IMR-90 (cell line): ENCODE data around the gene BRCA1. TPM values are rescaled to one million over a fixed set of nuclear protein-coding genes. Genes with fewer than 3 reads are reported as not detected.

ENCODE experiments used
- ATAC-seq: fragments of 200-7000 bp; cut with Tn5 transposase; 2 replicates; pipeline ENCODE4 v1.9.1; 2020; ENCODE audit warnings: low read depth, mild to moderate bottlenecking, moderate library complexity
- BruUV-seq: library from RNA; stranded (reverse); fragments of 400-500 nt; replicated peaks from 2 replicates; lab custom pipeline; 2021; lab: Mats Ljungman, UMichigan
- CTCF ChIA-PET: fragments of 300-600 bp; formaldehyde crosslinking; extraction: SDS; loops from one replicate; lab custom pipeline; 2021; ENCODE audit warnings: antibody characterized with exemption; lab: Yijun Ruan, JAX
- POLR2A ChIA-PET: fragments of 300-600 bp; sonication (Branson Sonifier 250); formaldehyde crosslinking; loops from one replicate; lab custom pipeline; 2022; ENCODE audit warnings: antibody characterized with exemption; ENCODE audit not compliant: unreplicated experiment; lab: Charles Lee
- DNase-seq: peaks from one replicate; pipeline ENCODE4 v3.0.0; 2013
- H2AFZ ChIP-seq: replicated peaks from 2 replicates; pipeline ENCODE3; 2013; ENCODE audit warnings: low read length, mild to moderate bottlenecking; ENCODE audit not compliant: poor library complexity
- H2AK5ac ChIP-seq: 2 replicates; pipeline ENCODE4 v1.6.1; 2013; ENCODE audit warnings: low read depth, low read length, inconsistent platforms
- H2AK9ac ChIP-seq: replicated peaks from 2 replicates; pipeline ENCODE3; 2013; ENCODE audit warnings: mild to moderate bottlenecking, low read depth, low read length, moderate library complexity; ENCODE audit not compliant: poor library complexity
- H2BK120ac ChIP-seq: 2 replicates; pipeline ENCODE4 v1.6.1; 2013; ENCODE audit warnings: low read depth, low read length, inconsistent platforms
- H2BK15ac ChIP-seq: 3 replicates; pipeline ENCODE4 v1.6.1; 2013; ENCODE audit warnings: low read depth, low read length, inconsistent platforms
- H2BK20ac ChIP-seq: 2 replicates; pipeline ENCODE4 v1.6.1; 2013; ENCODE audit warnings: low read depth, mild to moderate bottlenecking, inconsistent platforms, low read length, moderate library complexity
- H2BK5ac ChIP-seq: 2 replicates; pipeline ENCODE4 v1.6.1; 2013; ENCODE audit warnings: mild to moderate bottlenecking, low read depth, low read length, inconsistent platforms; ENCODE audit not compliant: poor library complexity, severe bottlenecking
- H3K14ac ChIP-seq: replicated peaks from 2 replicates; pipeline ENCODE4 v1.6.1; 2013; ENCODE audit warnings: low read depth, low read length, inconsistent platforms
- H3K18ac ChIP-seq: 2 replicates; pipeline ENCODE4 v1.6.1; 2013; ENCODE audit warnings: low read depth, low read length, control low read depth
- H3K23ac ChIP-seq: 2 replicates; pipeline ENCODE4 v1.6.1; 2013; ENCODE audit warnings: low read depth, low read length, inconsistent platforms
- H3K27ac ChIP-seq: 2 replicates; pipeline ENCODE4 v1.5.1; 2013; ENCODE audit warnings: mild to moderate bottlenecking, control low read depth, low read length; ENCODE audit not compliant: insufficient read depth
- H3K27me3 ChIP-seq: 2 replicates; pipeline ENCODE4 v1.6.1; 2013; ENCODE audit warnings: low read length; ENCODE audit not compliant: control insufficient read depth, insufficient read depth
- H3K36me3 ChIP-seq: 2 replicates; pipeline ENCODE4 v1.6.1; 2013; ENCODE audit warnings: low read length, mixed read lengths; ENCODE audit not compliant: control insufficient read depth, insufficient read depth
- H3K4ac ChIP-seq: 2 replicates; pipeline ENCODE4 v1.6.1; 2013; ENCODE audit warnings: low read depth, low read length, inconsistent platforms
- H3K4me1 ChIP-seq: 2 replicates; pipeline ENCODE4 v1.6.1; 2013; ENCODE audit warnings: low read length, mixed read lengths; ENCODE audit not compliant: control insufficient read depth, insufficient read depth
- H3K4me2 ChIP-seq: 2 replicates; pipeline ENCODE4 v1.6.1; 2013; ENCODE audit warnings: low read depth, mild to moderate bottlenecking, control low read depth, low read length, moderate library complexity
- H3K4me3 ChIP-seq: 2 replicates; pipeline ENCODE4 v1.5.1; 2013; ENCODE audit warnings: low read depth, mild to moderate bottlenecking, control low read depth, low read length, moderate library complexity; ENCODE audit not compliant: insufficient read depth
- H3K56ac ChIP-seq: 2 replicates; pipeline ENCODE4 v1.6.1; 2013; ENCODE audit warnings: low read length, inconsistent platforms; ENCODE audit not compliant: insufficient read depth; ENCODE audit errors: extremely low read depth
- H3K79me1 ChIP-seq, 2 experiments: 2 replicates each; pipeline ENCODE4 v1.6.1; 2013; ENCODE audit warnings: low read length in 2 of 2, inconsistent platforms in 1 of 2, low read depth in 1 of 2
- H3K9ac ChIP-seq: 2 replicates; pipeline ENCODE4 v1.6.1; 2013; ENCODE audit warnings: low read depth, low read length, control low read depth
- H3K9me1 ChIP-seq: 2 replicates; pipeline ENCODE4 v1.6.1; 2013; ENCODE audit warnings: low read length, inconsistent platforms; ENCODE audit not compliant: insufficient read depth
- H3K9me3 ChIP-seq: 2 replicates; pipeline ENCODE4 v1.6.1; 2013; ENCODE audit warnings: low read length; ENCODE audit not compliant: control insufficient read depth, insufficient read depth
- H4K20me1 ChIP-seq: 2 replicates; pipeline ENCODE4 v1.6.1; 2013; ENCODE audit warnings: low read length, inconsistent platforms; ENCODE audit not compliant: insufficient read depth
- H4K5ac ChIP-seq: 2 replicates; pipeline ENCODE4 v1.6.1; 2013; ENCODE audit warnings: mild to moderate bottlenecking, low read depth, low read length, control low read depth
- H4K8ac ChIP-seq, 2 experiments: 2 replicates each; pipeline ENCODE4 v1.6.1; 2013; ENCODE audit warnings: low read depth in 2 of 2, low read length in 2 of 2, control low read depth in 1 of 2, inconsistent platforms in 1 of 2
- H4K91ac ChIP-seq: 2 replicates; pipeline ENCODE4 v1.6.1; 2013; ENCODE audit warnings: low read depth, low read length, inconsistent platforms; ENCODE audit not compliant: insufficient read depth
- BHLHE40 ChIP-seq: fragments of 150-350 bp; IDR thresholded peaks from 2 replicates; pipeline ENCODE4 v1.6.1; 2016; ENCODE audit warnings: mild to moderate bottlenecking, low read depth, low read length
- CEBPB ChIP-seq: IDR thresholded peaks from 2 replicates; pipeline ENCODE4 v1.6.1; 2012; ENCODE audit warnings: low read depth, low read length, improper control_type of control experiment
- CHD1 ChIP-seq: IDR thresholded peaks from 2 replicates; pipeline ENCODE4 v1.6.1; 2012; ENCODE audit warnings: low read depth, low read length, improper control_type of control experiment
- FOS ChIP-seq: fragments of 150-350 bp; IDR thresholded peaks from 2 replicates; pipeline ENCODE4 v1.6.1; 2016; ENCODE audit warnings: low read depth, low read length
- MAFK ChIP-seq: IDR thresholded peaks from 2 replicates; pipeline ENCODE4 v1.6.1; 2012; ENCODE audit warnings: low read depth, low read length, improper control_type of control experiment
- MAZ ChIP-seq: IDR thresholded peaks from 2 replicates; pipeline ENCODE4 v1.6.1; 2012; ENCODE audit warnings: low read depth, mild to moderate bottlenecking, low read length, improper control_type of control experiment, moderate library complexity, borderline replicate concordance
- MXI1 ChIP-seq: IDR thresholded peaks from 2 replicates; pipeline ENCODE4 v1.6.1; 2012; ENCODE audit warnings: low read depth, mild to moderate bottlenecking, low read length, moderate library complexity, borderline replicate concordance
- NFE2L2 ChIP-seq: fragments of 150-350 bp; IDR thresholded peaks from 2 replicates; pipeline ENCODE4 v1.6.1; 2016; ENCODE audit warnings: low read depth, mild to moderate bottlenecking, low read length
- POLR2A ChIP-seq: IDR thresholded peaks from 2 replicates; pipeline ENCODE4 v1.6.1; 2012; ENCODE audit warnings: mild to moderate bottlenecking, low read depth, low read length
- RAD21 ChIP-seq: IDR thresholded peaks from 2 replicates; pipeline ENCODE4 v1.6.1; 2012; ENCODE audit warnings: low read length, improper control_type of control experiment
- RCOR1 ChIP-seq: IDR thresholded peaks from 2 replicates; pipeline ENCODE4 v1.6.1; 2012; ENCODE audit warnings: mild to moderate bottlenecking, low read length, improper control_type of control experiment; ENCODE audit not compliant: insufficient replicate concordance
- RFX5 ChIP-seq: IDR thresholded peaks from 2 replicates; pipeline ENCODE4 v1.8.0; 2012; ENCODE audit warnings: low read depth, mild to moderate bottlenecking, low read length, moderate library complexity
- SMC3 ChIP-seq: fragments of 150-350 bp; IDR thresholded peaks from 2 replicates; pipeline ENCODE4 v1.6.1; 2016; ENCODE audit warnings: low read depth, mild to moderate bottlenecking, antibody characterized with exemption, low read length, moderate library complexity
- whole genome bisulfite sequencing, 2 experiments: methylation state at CpG; one replicate each; pipeline versions ENCODE4 v1.1.5 to v1.1.7; 2013; ENCODE audit warnings: missing lambda C conversion rate in 2 of 2; ENCODE audit not compliant: insufficient read length in 1 of 2; ENCODE audit errors: extremely low coverage in 2 of 2; 5-methylcytosine and 5-hydroxymethylcytosine counted together
- dilution Hi-C: fragments of 300-500 bp; cut with HindIII; formaldehyde crosslinking; loops from one replicate; pipeline ENCODE4 v1.14.3; 2018; ENCODE audit warnings: low sequenced_read_pairs; ENCODE audit not compliant: unreplicated experiment
- in situ Hi-C: fragments of 300-500 bp; cut with MboI; formaldehyde crosslinking; loops from 3 replicates; pipeline ENCODE4 v1.14.3; 2019; ENCODE audit warnings: low sequenced_read_pairs, inconsistent platforms, mixed read lengths
- intact Hi-C: fragments of 100-400 bp; cut with micrococcal nuclease; formaldehyde crosslinking; loops from 2 replicates; pipeline ENCODE4 v1.10.0; 2022
- polyA plus RNA-seq, 3 experiments: library from polyadenylated mRNA; depleted of rRNA; stranded (reverse); fragments of >200 nt; gene quantifications; 2 replicates each; pipeline ENCODE4 v1.2.3, GENCODE V29; 2012; ENCODE audit warnings: low replicate concordance in 1 of 3
- total RNA-seq: library from RNA; depleted of rRNA; stranded (reverse); fragments of >200 nt; gene quantifications from 2 replicates; pipeline ENCODE4 v1.2.3, GENCODE V29; 2012
- TF ChIP-seq, protein P1 (sequence below): fragments of 150-350 bp; IDR thresholded peaks from 2 replicates; pipeline ENCODE4 v1.6.1; 2016; ENCODE audit warnings: low read depth, mild to moderate bottlenecking, low read length, moderate library complexity, borderline replicate concordance
- TF ChIP-seq, protein P2 (sequence below): conservative IDR thresholded peaks from 2 replicates; pipeline ENCODE4 v1.5.1; 2012; ENCODE audit warnings: mild to moderate bottlenecking, low read depth, low read length, improper control_type of control experiment
- TF ChIP-seq, protein P3 (sequence below): fragments of 150-350 bp; IDR thresholded peaks from 2 replicates; pipeline ENCODE4 v1.6.1; 2017; ENCODE audit warnings: mild to moderate bottlenecking, antibody characterized with exemption, low read length, low read depth

The BRCA1 gene
- total and polyA plus RNA-seq, 2 of the 4 experiments (the other 2 are of a cell fraction), result 8.3 to 17.7 TPM

DNA sequence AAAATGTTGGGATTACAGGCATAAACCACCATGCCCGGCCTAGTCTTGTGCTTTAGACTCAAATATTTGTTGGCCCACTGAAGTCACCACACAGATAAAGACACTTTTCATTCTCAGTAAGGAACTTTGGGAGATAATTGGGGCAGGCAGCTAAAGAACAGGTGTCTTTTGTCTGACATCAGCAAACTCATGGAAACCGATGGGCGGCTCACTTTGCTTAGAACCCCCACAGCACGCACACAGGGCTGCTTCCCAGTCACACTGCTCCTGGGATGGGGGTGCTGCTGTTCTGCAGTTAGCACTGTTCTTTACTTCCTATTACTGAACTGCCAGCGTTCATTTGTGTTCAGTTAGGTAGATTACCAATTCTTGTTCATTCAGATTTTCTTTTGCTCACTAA is 18.0 kb upstream of the BRCA1 start:
- H3K27me3 ChIP-seq, result no peaks in the 10 kb centered on the region
- DNase-seq, result no peak
- no peak overlapping the region for H4K91ac ChIP-seq
- H2AK5ac ChIP-seq, result no peak overlapping the region
- H3K79me1 ChIP-seq, result 0 out of 4 replicates have a peak, but pooled peaks cover 0 to 4% of the 10 kb centered on the region in 2 experiments
- no peak overlapping the region for H3K23ac ChIP-seq
- no peak for ATAC-seq
- CTCF ChIA-PET, result no interaction called here
- H3K9ac ChIP-seq, result no peak overlapping the region
- no peak overlapping the region for H3K4ac ChIP-seq
- in situ Hi-C loops, result no loop called here
- dilution Hi-C loops, result no loop called here
- H3K18ac ChIP-seq, result no peak overlapping the region
- H2BK20ac ChIP-seq, result no peak overlapping the region
- BruUV-seq, result no TSS peak
- TF ChIP-seq FOS (no peak), MAFK (no peak), NFE2L2 (no peak), BHLHE40 (no peak), POLR2A (no peak), SMC3 (no peak), RCOR1 (no peak), RAD21 (no peak), MXI1 (no peak), MAZ (no peak), RFX5 (no peak), CEBPB (no peak), CHD1 (no peak)
- TF ChIP-seq, protein P1, sequence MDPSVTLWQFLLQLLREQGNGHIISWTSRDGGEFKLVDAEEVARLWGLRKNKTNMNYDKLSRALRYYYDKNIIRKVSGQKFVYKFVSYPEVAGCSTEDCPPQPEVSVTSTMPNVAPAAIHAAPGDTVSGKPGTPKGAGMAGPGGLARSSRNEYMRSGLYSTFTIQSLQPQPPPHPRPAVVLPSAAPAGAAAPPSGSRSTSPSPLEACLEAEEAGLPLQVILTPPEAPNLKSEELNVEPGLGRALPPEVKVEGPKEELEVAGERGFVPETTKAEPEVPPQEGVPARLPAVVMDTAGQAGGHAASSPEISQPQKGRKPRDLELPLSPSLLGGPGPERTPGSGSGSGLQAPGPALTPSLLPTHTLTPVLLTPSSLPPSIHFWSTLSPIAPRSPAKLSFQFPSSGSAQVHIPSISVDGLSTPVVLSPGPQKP, result no peak
- TF ChIP-seq, protein P2, sequence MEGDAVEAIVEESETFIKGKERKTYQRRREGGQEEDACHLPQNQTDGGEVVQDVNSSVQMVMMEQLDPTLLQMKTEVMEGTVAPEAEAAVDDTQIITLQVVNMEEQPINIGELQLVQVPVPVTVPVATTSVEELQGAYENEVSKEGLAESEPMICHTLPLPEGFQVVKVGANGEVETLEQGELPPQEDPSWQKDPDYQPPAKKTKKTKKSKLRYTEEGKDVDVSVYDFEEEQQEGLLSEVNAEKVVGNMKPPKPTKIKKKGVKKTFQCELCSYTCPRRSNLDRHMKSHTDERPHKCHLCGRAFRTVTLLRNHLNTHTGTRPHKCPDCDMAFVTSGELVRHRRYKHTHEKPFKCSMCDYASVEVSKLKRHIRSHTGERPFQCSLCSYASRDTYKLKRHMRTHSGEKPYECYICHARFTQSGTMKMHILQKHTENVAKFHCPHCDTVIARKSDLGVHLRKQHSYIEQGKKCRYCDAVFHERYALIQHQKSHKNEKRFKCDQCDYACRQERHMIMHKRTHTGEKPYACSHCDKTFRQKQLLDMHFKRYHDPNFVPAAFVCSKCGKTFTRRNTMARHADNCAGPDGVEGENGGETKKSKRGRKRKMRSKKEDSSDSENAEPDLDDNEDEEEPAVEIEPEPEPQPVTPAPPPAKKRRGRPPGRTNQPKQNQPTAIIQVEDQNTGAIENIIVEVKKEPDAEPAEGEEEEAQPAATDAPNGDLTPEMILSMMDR, result no peak
- TF ChIP-seq, protein P3, sequence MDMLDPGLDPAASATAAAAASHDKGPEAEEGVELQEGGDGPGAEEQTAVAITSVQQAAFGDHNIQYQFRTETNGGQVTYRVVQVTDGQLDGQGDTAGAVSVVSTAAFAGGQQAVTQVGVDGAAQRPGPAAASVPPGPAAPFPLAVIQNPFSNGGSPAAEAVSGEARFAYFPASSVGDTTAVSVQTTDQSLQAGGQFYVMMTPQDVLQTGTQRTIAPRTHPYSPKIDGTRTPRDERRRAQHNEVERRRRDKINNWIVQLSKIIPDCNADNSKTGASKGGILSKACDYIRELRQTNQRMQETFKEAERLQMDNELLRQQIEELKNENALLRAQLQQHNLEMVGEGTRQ, result no peak
- H3K4me3 ChIP-seq, result no peak overlapping the region
- peaks cover 4% of the 10 kb centered on the region; the same call in 1 of the 2 replicates for H3K9me1 ChIP-seq
- H4K5ac ChIP-seq, result no peak overlapping the region
- 0 out of 2 replicates have a peak, but pooled peaks cover 2% of the 10 kb centered on the region for H3K4me1 ChIP-seq
- no peaks in the 10 kb centered on the region for H4K20me1 ChIP-seq
- POLR2A ChIA-PET, result no interaction called here
- no peak overlapping the region for H3K56ac ChIP-seq
- no peak overlapping the region for H4K8ac ChIP-seq
- H3K27ac ChIP-seq, result no peak overlapping the region
- H2BK120ac ChIP-seq, result no peak overlapping the region
- WGBS, 2 experiments, result no CpG with 5 or more reads among the region's 5 CpGs
- no peaks in the 10 kb centered on the region for H3K9me3 ChIP-seq
- H2BK5ac ChIP-seq, result no peak overlapping the region
- H3K36me3 ChIP-seq, result peaks cover 9% of the 10 kb centered on the region; the same call in 1 of the 2 replicates
- intact Hi-C loops, result no loop called here
- no peak overlapping the region for H3K4me2 ChIP-seq
- no peak overlapping the region for H2AK9ac ChIP-seq
- H3K14ac ChIP-seq, result no peak overlapping the region
- H2AFZ ChIP-seq, result no peak overlapping the region
- no peak overlapping the region for H2BK15ac ChIP-seq
